H1 (cell line): ENCODE measurements around the gene CACFD1. TPM values are rescaled to one million over a fixed set of nuclear protein-coding genes. Genes with fewer than 3 reads are reported as not detected.

ENCODE experiments used
- CTCF ChIA-PET: fragments of 300-600 bp; sonication (Branson Sonifier 250); formaldehyde crosslinking; loops from one replicate; lab custom pipeline; 2021; ENCODE audit not compliant: partially characterized antibody; lab: Charles Lee
- POLR2A ChIA-PET: fragments of 300-600 bp; sonication (Branson Sonifier 250); formaldehyde crosslinking; loops from one replicate; lab custom pipeline; 2021; ENCODE audit warnings: inconsistent platforms; ENCODE audit not compliant: partially characterized antibody; lab: Charles Lee
- DNase-seq, 2 experiments: peaks; one replicate each; pipeline versions ENCODE4 v3.0.0 to v3.0.0-alpha.2; 2010 to 2022; ENCODE audit warnings: low spot score in 2 of 2, low read depth in 1 of 2, mixed read lengths in 1 of 2
- FAIRE-seq: peaks from 2 replicates; lab custom pipeline; 2011; peaks lifted over from hg19 to GRCh38; lab: Jason Lieb, UNC
- H2AFZ ChIP-seq: 2 replicates; pipeline ENCODE4 v1.8.1; 2012; ENCODE audit warnings: low read length, inconsistent platforms
- H2AK5ac ChIP-seq: 2 replicates; pipeline ENCODE4 v1.6.1; 2013; ENCODE audit warnings: low read depth, low read length
- H2BK120ac ChIP-seq: replicated peaks from 2 replicates; pipeline ENCODE3; 2013; ENCODE audit warnings: low read depth, low read length, inconsistent platforms
- H2BK12ac ChIP-seq: 2 replicates; pipeline ENCODE4 v1.6.1; 2013; ENCODE audit warnings: low read depth, low read length
- H2BK15ac ChIP-seq: 2 replicates; pipeline ENCODE4 v1.6.1; 2013; ENCODE audit warnings: low read length
- H2BK20ac ChIP-seq: 2 replicates; pipeline ENCODE4 v1.6.1; 2013; ENCODE audit warnings: low read length
- H2BK5ac ChIP-seq: 2 replicates; pipeline ENCODE4 v1.6.1; 2013; ENCODE audit warnings: low read depth, low read length
- H3K14ac ChIP-seq: 2 replicates; pipeline ENCODE4 v1.6.1; 2013; ENCODE audit warnings: inconsistent platforms; ENCODE audit not compliant: insufficient read length
- H3K18ac ChIP-seq: 2 replicates; pipeline ENCODE4 v1.6.1; 2013; ENCODE audit warnings: low read length; ENCODE audit errors: extremely low read depth
- H3K23ac ChIP-seq: 2 replicates; pipeline ENCODE4 v1.6.1; 2013; ENCODE audit warnings: inconsistent platforms; ENCODE audit not compliant: insufficient read length
- H3K23me2 ChIP-seq: 2 replicates; pipeline ENCODE4 v1.6.1; 2013; ENCODE audit warnings: low read depth, low read length
- H3K27ac ChIP-seq: 2 replicates; pipeline ENCODE4 v1.6.1; 2011; ENCODE audit warnings: low read depth, low read length, inconsistent platforms
- H3K27me3 ChIP-seq, 4 experiments: replicated peaks in 1 of 4; 1 replicate in 1 of 4; 2 replicates in 3 of 4; pipeline versions ENCODE4 v1.6.1 to v1.8.1; 2011 to 2013; ENCODE audit warnings: low read length in 3 of 4, mild to moderate bottlenecking in 3 of 4, inconsistent platforms in 2 of 4, mixed read lengths in 2 of 4, moderate library complexity in 1 of 4; ENCODE audit not compliant: control insufficient read depth in 3 of 4, insufficient read depth in 3 of 4; ENCODE audit errors: extremely low read depth in 1 of 4
- H3K36me3 ChIP-seq, 4 experiments: 2 replicates each; pipeline versions ENCODE4 v1.6.1 to v1.8.1; 2011 to 2013; ENCODE audit warnings: mild to moderate bottlenecking in 4 of 4, low read length in 3 of 4, moderate library complexity in 2 of 4, control low read depth in 1 of 4, inconsistent platforms in 1 of 4; ENCODE audit not compliant: insufficient read depth in 4 of 4, control insufficient read depth in 2 of 4
- H3K4ac ChIP-seq: replicated peaks from 2 replicates; pipeline ENCODE3; 2013; ENCODE audit warnings: low read length, low read depth, mixed read lengths, inconsistent platforms; ENCODE audit not compliant: insufficient read length
- H3K4me1 ChIP-seq, 4 experiments: replicated peaks in 1 of 4; 1 replicate in 1 of 4; 2 replicates in 3 of 4; pipeline versions ENCODE4 v1.6.1 to v1.8.1; 2011 to 2013; ENCODE audit warnings: low read length in 3 of 4, inconsistent platforms in 2 of 4, mixed read lengths in 1 of 4; ENCODE audit not compliant: insufficient read depth in 4 of 4, control insufficient read depth in 3 of 4
- H3K4me2 ChIP-seq, 2 experiments: 2 replicates each; pipeline versions ENCODE4 v1.6.1 to v1.8.1; 2011 to 2013; ENCODE audit warnings: low read depth in 2 of 2, low read length in 2 of 2, control low read depth in 1 of 2, inconsistent platforms in 1 of 2, mild to moderate bottlenecking in 1 of 2; ENCODE audit not compliant: insufficient read depth in 1 of 2
- H3K4me3 ChIP-seq, 4 experiments: fragments of 200-600, 300-600 bp in 1 of 4; sonication (generic), shearing (Covaris generic), sonication (Bioruptor Twin) in 1 of 4; 2 replicates each; pipeline versions ENCODE4 v1.5.1 to v1.8.1; 2011 to 2016; ENCODE audit warnings: low read length in 4 of 4, low read depth in 3 of 4, control low read depth in 2 of 4, inconsistent platforms in 2 of 4, mild to moderate bottlenecking in 2 of 4, mixed read lengths in 1 of 4, moderate library complexity in 1 of 4; ENCODE audit not compliant: insufficient read depth in 2 of 4; ENCODE audit errors: extremely low read depth in 1 of 4
- H3K56ac ChIP-seq: replicated peaks from 2 replicates; pipeline ENCODE3; 2013; ENCODE audit warnings: low read depth, mild to moderate bottlenecking, mixed read lengths, low read length, inconsistent platforms; ENCODE audit not compliant: insufficient read length
- H3K79me1 ChIP-seq: 2 replicates; pipeline ENCODE4 v1.6.1; 2013; ENCODE audit warnings: low read depth, low read length, control low read depth
- H3K79me2 ChIP-seq, 2 experiments: 2 replicates each; pipeline versions ENCODE4 v1.6.1 to v1.8.1; 2012 to 2013; ENCODE audit warnings: low read length in 2 of 2, mild to moderate bottlenecking in 2 of 2, inconsistent platforms in 1 of 2; ENCODE audit not compliant: insufficient read depth in 2 of 2, control insufficient read depth in 1 of 2
- H3K9ac ChIP-seq, 4 experiments: replicated peaks in 1 of 4; 1 replicate in 1 of 4; 2 replicates in 3 of 4; pipeline versions ENCODE4 v1.6.1 to v1.8.1; 2011 to 2013; ENCODE audit warnings: low read depth in 3 of 4, low read length in 3 of 4, control low read depth in 2 of 4, mild to moderate bottlenecking in 2 of 4, moderate library complexity in 2 of 4, inconsistent platforms in 1 of 4; ENCODE audit errors: extremely low read depth in 1 of 4
- H3K9me3 ChIP-seq, 2 experiments: 2 replicates each; pipeline versions ENCODE4 v1.6.1 to v1.8.1; 2012 to 2013; ENCODE audit warnings: mild to moderate bottlenecking in 2 of 2, moderate library complexity in 2 of 2, control low read depth in 1 of 2, inconsistent platforms in 1 of 2, low read depth in 1 of 2, low read length in 1 of 2, mixed read lengths in 1 of 2; ENCODE audit not compliant: insufficient read depth in 2 of 2
- H4K20me1 ChIP-seq, 2 experiments: replicated peaks in 1 of 2; 2 replicates each; pipeline versions ENCODE3 to v1.8.1; 2011 to 2013; ENCODE audit warnings: inconsistent platforms in 2 of 2, low read length in 2 of 2, mild to moderate bottlenecking in 1 of 2; ENCODE audit not compliant: insufficient read depth in 2 of 2, control insufficient read depth in 1 of 2
- H4K5ac ChIP-seq: 2 replicates; pipeline ENCODE4 v1.6.1; 2013; ENCODE audit warnings: low read length, low read depth, mixed read lengths, inconsistent platforms; ENCODE audit not compliant: insufficient read length
- H4K8ac ChIP-seq: 2 replicates; pipeline ENCODE4 v1.8.0; 2013; ENCODE audit warnings: mild to moderate bottlenecking, moderate library complexity, low read length, inconsistent platforms; ENCODE audit not compliant: insufficient read depth; ENCODE audit errors: extremely low read depth
- H4K91ac ChIP-seq: replicated peaks from 2 replicates; pipeline ENCODE3; 2013; ENCODE audit warnings: low read length, mixed read lengths, inconsistent platforms; ENCODE audit not compliant: insufficient read length
- CBX5 ChIP-seq: fragments of 300-800, 300-1000 bp; sonication (generic); IDR thresholded peaks from 2 replicates; pipeline ENCODE4 v1.7.1; 2016; ENCODE audit warnings: antibody characterized with exemption, low read length, low read depth
- CHD2 ChIP-seq: IDR thresholded peaks from 2 replicates; pipeline ENCODE4 v1.6.1; 2012; ENCODE audit warnings: low read length, improper control_type of control experiment
- CTCF ChIP-seq, 3 experiments: IDR thresholded peaks; 1 replicate in 2 of 3; 2 replicates in 1 of 3; pipeline versions ENCODE4 v1.5.1 to v1.6.1; 2011; ENCODE audit warnings: low read length in 3 of 3, mild to moderate bottlenecking in 3 of 3, inconsistent platforms in 2 of 3, low read depth in 1 of 3, moderate library complexity in 1 of 3; ENCODE audit not compliant: insufficient read depth in 1 of 3; ENCODE audit errors: control extremely low read depth in 1 of 3
- EZH2 ChIP-seq: fragments of 200-600 bp; sonication (generic); IDR thresholded peaks from 2 replicates; pipeline ENCODE4 v1.7.1; 2012; ENCODE audit warnings: low read depth, mild to moderate bottlenecking, moderate library complexity, low read length, inconsistent platforms; ENCODE audit not compliant: severe bottlenecking
- FOSL1 ChIP-seq: IDR thresholded peaks from 2 replicates; pipeline ENCODE4 v1.6.1; 2011; ENCODE audit warnings: mild to moderate bottlenecking, low read depth, low read length, moderate library complexity; ENCODE audit not compliant: insufficient read depth
- MAX ChIP-seq: IDR thresholded peaks from 2 replicates; pipeline ENCODE4 v1.6.1; 2012; ENCODE audit warnings: inconsistent platforms
- POLR2A ChIP-seq, 2 experiments: IDR thresholded peaks; 1 replicate in 1 of 2; 2 replicates in 1 of 2; pipeline ENCODE4 v1.6.1; 2011; ENCODE audit warnings: low read depth in 2 of 2, low read length in 2 of 2, mild to moderate bottlenecking in 2 of 2; ENCODE audit errors: control extremely low read depth in 1 of 2
- POLR2AphosphoS5 ChIP-seq: IDR thresholded peaks from 2 replicates; pipeline ENCODE4 v1.6.1; 2011; ENCODE audit warnings: low read depth, low read length
- TAF1 ChIP-seq: IDR thresholded peaks from 2 replicates; pipeline ENCODE4 v1.6.1; 2011; ENCODE audit warnings: mild to moderate bottlenecking, low read depth, low read length
- WGBS, 2 experiments: shearing (Covaris generic) in 1 of 2; methylation state at CpG; one replicate each; pipeline versions ENCODE4 v1.1.6 to v1.1.7; 2013 to 2015; ENCODE audit warnings: low lambda C conversion rate in 2 of 2, mixed read lengths in 2 of 2, inconsistent platforms in 1 of 2, low coverage in 1 of 2, missing lambda C conversion rate in 1 of 2; ENCODE audit not compliant: insufficient replicate concordance in 2 of 2, insufficient coverage in 1 of 2, insufficient read length in 1 of 2; ENCODE audit errors: extremely low coverage in 1 of 2, missing lambda C conversion rate in 1 of 2; 5-methylcytosine and 5-hydroxymethylcytosine counted together
- polyA plus RNA-seq, 7 experiments: library from polyadenylated mRNA; depleted of rRNA in 3 of 7; stranded (reverse) in 5 of 7; unstranded in 2 of 7; fragments of >200 nt in 5 of 7; fragments of 200-250 nt in 2 of 7; gene quantifications; 1 replicate in 5 of 7; 2 replicates in 1 of 7; 4 replicates in 1 of 7; pipeline versions ENCODE4 v1.2.1 to v1.2.3, GENCODE V29; 2011 to 2013; ENCODE audit warnings: missing spikeins in 2 of 7, mixed read lengths in 2 of 7
- total RNA-seq: library from RNA; stranded (reverse); fragmentation: NEBNext Ultra II Directional; extraction: Animal tissue kit (Norgen Biotek cat#: 25700); gene quantifications from 2 replicates; pipeline ENCODE4 v1.2.1, GENCODE V29; 2021

CACFD1 gene
- total and polyA plus RNA-seq, 2 of the 8 experiments (the other 6 are each of a cell fraction or from before 2014, with no cell fraction given): 13.4 to 15.5 TPM

GRCh38 chr9:133516256-133516960, 56.6 kb downstream of the CACFD1 start:
- Histone ChIP-seq H4K5ac (no peak overlapping the region), H3K23ac (no peak overlapping the region), H3K4me2 (no peak overlapping the region), H4K8ac (no peak overlapping the region), H3K4me3 (no peak overlapping the region), H3K9me3 (peaks cover 0 to 3% of the 10 kb centered on the region in 2 experiments; a peak in 1 of 4 replicates), H2AFZ (no peak overlapping the region), H3K36me3 (no peaks in the 10 kb centered on the region; a peak in 1 of 8 replicates), H3K79me1 (no peaks in the 10 kb centered on the region), H2BK5ac (no peak overlapping the region), H3K4ac (no peak overlapping the region), H3K23me2 (peaks cover 9% of the 10 kb centered on the region), H2BK15ac (0 out of 2 replicates have a peak overlapping the region, but pooled peaks have one; percentile 61), H2AK5ac (no peak overlapping the region), H3K27me3 (no peaks in the 10 kb centered on the region), H3K14ac (no peak overlapping the region), H3K56ac (no peak overlapping the region), H2BK20ac (no peak overlapping the region), H3K18ac (no peak overlapping the region), H4K20me1 (peaks cover 0 to 7% of the 10 kb centered on the region in 2 experiments), H3K79me2 (no peaks in the 10 kb centered on the region), H3K9ac (no peak overlapping the region), H3K27ac (no peak overlapping the region), H2BK120ac (no peak overlapping the region), H2BK12ac (no peak overlapping the region), H3K4me1 (peaks cover 0 to 7% (median 2%) of the 10 kb centered on the region in 4 experiments; a peak in 3 of 7 replicates), H4K91ac (no peak overlapping the region)
- FAIRE-seq (no peak), DNase-seq (no peak)
- CTCF ChIA-PET: interaction anchor here (0.8 to 3.4 kb wide), 3 partner anchors 9 to 53 kb away, joined by 4 to 14 read pairs (median 7); partner anchors contain the start of genes ADAMTSL2 and MYMK
- POLR2A ChIA-PET: no interaction called here
- TF ChIP-seq POLR2AphosphoS5 (no peak), CTCF (IDR thresholded peaks at IDR 0.05; ENCODE audit: control extremely low read depth in 1 of 3, insufficient read depth in 1 of 3, low read depth in 1 of 3, low read length in 3 of 3) (no peak), POLR2A (IDR thresholded peaks at IDR 0.05; ENCODE audit: control extremely low read depth in 1 of 2, low read depth in 2 of 2, low read length in 2 of 2) (no peak), FOSL1 (no peak), CBX5 (no peak), EZH2 (no peak), TAF1 (no peak), MAX (no peak), CHD2 (no peak)
- WGBS, 2 experiments: 91% methylated on average over 7 of the region's 11 CpGs; no CpG with 5 or more reads in 1 of the 2 experiments
